Measurements from ENCODE around the gene MYLK.
"Not testable (repeated sequence)": the region's sequence is repeated elsewhere in the genome, so short reads cannot be mapped to it uniquely, and the experiment has no call there.

Gene MYLK

GRCh38 chr3:123627673-123628670 is 256.2 kb downstream of the MYLK start:
- DNase-seq (ENCODE audit: low read depth in 2 of 2) = no peak

- DNase-seq (ENCODE audit: low read depth in 2 of 2) = no peak
These were observed 257.3 kb downstream of the MYLK start for GRCh38 chr3:123626881-123627280.

- no peak for DNase-seq (ENCODE audit: low read depth in 2 of 2)
These were observed 259.8 kb downstream of the MYLK start for GRCh38 chr3:123624302-123624701.

- DNase-seq (ENCODE audit: low read depth in 2 of 2) = no peak
These were observed 260.7 kb downstream of the MYLK start for GRCh38 chr3:123623346-123623880.

GRCh38 chr3:123622766-123623165 is 261.4 kb downstream of the MYLK start:
- DNase-seq (ENCODE audit: low read depth in 2 of 2) = no peak

- DNase-seq (ENCODE audit: low read depth in 2 of 2) = no peak
These were observed 262.3 kb downstream of the MYLK start for GRCh38 chr3:123621850-123622189.

- no peak for DNase-seq (ENCODE audit: low read depth in 2 of 2)
These were observed 262.8 kb downstream of the MYLK start for GRCh38 chr3:123621186-123621849.

- DNase-seq (ENCODE audit: low read depth in 2 of 2) = no peak
These were observed 263.8 kb downstream of the MYLK start for GRCh38 chr3:123620343-123620742.

- DNase-seq (ENCODE audit: low read depth in 2 of 2) = no peak
These were observed 265.2 kb downstream of the MYLK start for GRCh38 chr3:123618768-123619484.

GRCh38 chr3:123618076-123618708 is 265.9 kb downstream of the MYLK start:
- no peak for DNase-seq (ENCODE audit: low read depth in 2 of 2)

GRCh38 chr3:123616593-123616992 is 267.5 kb downstream of the MYLK start:
- DNase-seq (ENCODE audit: low read depth in 2 of 2) = no peak

- DNase-seq (ENCODE audit: low read depth in 2 of 2) = no peak
These were observed 270.6 kb downstream of the MYLK start for GRCh38 chr3:123613543-123613942.

- DNase-seq (ENCODE audit: low read depth in 2 of 2) = not testable (repeated sequence)
These were observed 272.5 kb downstream of the MYLK start for GRCh38 chr3:123611674-123612073.

GRCh38 chr3:123611082-123611481 is 273.1 kb downstream of the MYLK start:
- no peak for DNase-seq (ENCODE audit: low read depth in 2 of 2)

GRCh38 chr3:123610331-123610730 is 273.8 kb downstream of the MYLK start:
- no peak for DNase-seq (ENCODE audit: low read depth in 2 of 2)

GRCh38 chr3:123609063-123609462 is 275.1 kb downstream of the MYLK start:
- no peak for DNase-seq (ENCODE audit: low read depth in 2 of 2)

GRCh38 chr3:123608263-123608937 is 275.7 kb downstream of the MYLK start:
- no peak for DNase-seq (ENCODE audit: low read depth in 2 of 2)

GRCh38 chr3:123606527-123606926 is 277.6 kb downstream of the MYLK start:
- DNase-seq (ENCODE audit: low read depth in 2 of 2) = no peak

GRCh38 chr3:123605789-123606234 is 278.3 kb downstream of the MYLK start:
- no peak for DNase-seq (ENCODE audit: low read depth in 2 of 2)

- DNase-seq (ENCODE audit: low read depth in 2 of 2) = not testable (repeated sequence)
These were observed 281.0 kb downstream of the MYLK start for GRCh38 chr3:123603153-123603552.

GRCh38 chr3:123602325-123602724 is 281.8 kb downstream of the MYLK start:
- DNase-seq (ENCODE audit: low read depth in 2 of 2) = no peak
